Fibroblast of lung (primary cell): ENCODE results near the gene PLPPR2.

ENCODE experiments used
- CTCF ChIP-seq, 2 donors: IDR thresholded peaks in 1 of 2; conservative IDR thresholded peaks in 1 of 2; 1 replicate in 1 of 2; 2 replicates in 1 of 2; pipeline ENCODE4 v1.5.1; 2011 to 2012; ENCODE audit warnings: low read length in 2 of 2, control low read depth in 1 of 2, inconsistent platforms in 1 of 2, low read depth in 1 of 2, mild to moderate bottlenecking in 1 of 2
- EZH2 ChIP-seq: IDR thresholded peaks from 2 replicates; pipeline ENCODE4 v1.5.1; 2012; ENCODE audit warnings: low read length, control low read depth, mild to moderate bottlenecking; ENCODE audit errors: missing control alignments

GRCh38 chr19:11370744-11371143 is 15.5 kb downstream of the PLPPR2 start:
- TF ChIP-seq CTCF (conservative IDR thresholded peaks at IDR 0.05 in 1 of 2, IDR thresholded peaks at IDR 0.05 in 1 of 2; ENCODE audit: low read depth in 1 of 2, low read length in 2 of 2), result no peak
- no peak for TF ChIP-seq EZH2
